Measurements from ENCODE around the gene NINL.

DNA sequence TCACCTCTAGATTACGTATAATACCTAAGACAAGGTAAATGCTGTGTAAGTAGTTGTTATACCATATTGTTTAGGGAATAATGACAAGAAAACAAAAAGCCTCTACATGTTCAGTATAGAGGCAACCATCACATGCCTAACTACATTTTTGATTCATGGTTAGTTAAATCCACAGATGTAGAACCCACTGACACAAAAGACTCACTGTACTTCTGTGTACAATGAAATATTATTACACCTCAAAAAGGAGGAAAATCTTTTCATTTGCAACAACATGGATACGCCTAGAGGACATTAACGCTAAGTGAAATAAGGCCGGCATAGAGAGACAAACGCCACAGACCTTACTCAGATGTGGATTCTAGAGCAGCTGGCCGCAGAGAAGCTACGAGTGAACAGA is 50.5 kb downstream of the NINL start:
- TF ChIP-seq, protein P1, sequence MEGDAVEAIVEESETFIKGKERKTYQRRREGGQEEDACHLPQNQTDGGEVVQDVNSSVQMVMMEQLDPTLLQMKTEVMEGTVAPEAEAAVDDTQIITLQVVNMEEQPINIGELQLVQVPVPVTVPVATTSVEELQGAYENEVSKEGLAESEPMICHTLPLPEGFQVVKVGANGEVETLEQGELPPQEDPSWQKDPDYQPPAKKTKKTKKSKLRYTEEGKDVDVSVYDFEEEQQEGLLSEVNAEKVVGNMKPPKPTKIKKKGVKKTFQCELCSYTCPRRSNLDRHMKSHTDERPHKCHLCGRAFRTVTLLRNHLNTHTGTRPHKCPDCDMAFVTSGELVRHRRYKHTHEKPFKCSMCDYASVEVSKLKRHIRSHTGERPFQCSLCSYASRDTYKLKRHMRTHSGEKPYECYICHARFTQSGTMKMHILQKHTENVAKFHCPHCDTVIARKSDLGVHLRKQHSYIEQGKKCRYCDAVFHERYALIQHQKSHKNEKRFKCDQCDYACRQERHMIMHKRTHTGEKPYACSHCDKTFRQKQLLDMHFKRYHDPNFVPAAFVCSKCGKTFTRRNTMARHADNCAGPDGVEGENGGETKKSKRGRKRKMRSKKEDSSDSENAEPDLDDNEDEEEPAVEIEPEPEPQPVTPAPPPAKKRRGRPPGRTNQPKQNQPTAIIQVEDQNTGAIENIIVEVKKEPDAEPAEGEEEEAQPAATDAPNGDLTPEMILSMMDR (IDR thresholded peaks at IDR 0.05; ENCODE audit: insufficient read depth, low read length): no peak
- TF ChIP-seq GABPA (IDR thresholded peaks at IDR 0.05; ENCODE audit: low read depth) (no peak), POLR2AphosphoS5 (IDR thresholded peaks at IDR 0.05; ENCODE audit: low read depth) (no peak)
- TF ChIP-seq, protein P2, sequence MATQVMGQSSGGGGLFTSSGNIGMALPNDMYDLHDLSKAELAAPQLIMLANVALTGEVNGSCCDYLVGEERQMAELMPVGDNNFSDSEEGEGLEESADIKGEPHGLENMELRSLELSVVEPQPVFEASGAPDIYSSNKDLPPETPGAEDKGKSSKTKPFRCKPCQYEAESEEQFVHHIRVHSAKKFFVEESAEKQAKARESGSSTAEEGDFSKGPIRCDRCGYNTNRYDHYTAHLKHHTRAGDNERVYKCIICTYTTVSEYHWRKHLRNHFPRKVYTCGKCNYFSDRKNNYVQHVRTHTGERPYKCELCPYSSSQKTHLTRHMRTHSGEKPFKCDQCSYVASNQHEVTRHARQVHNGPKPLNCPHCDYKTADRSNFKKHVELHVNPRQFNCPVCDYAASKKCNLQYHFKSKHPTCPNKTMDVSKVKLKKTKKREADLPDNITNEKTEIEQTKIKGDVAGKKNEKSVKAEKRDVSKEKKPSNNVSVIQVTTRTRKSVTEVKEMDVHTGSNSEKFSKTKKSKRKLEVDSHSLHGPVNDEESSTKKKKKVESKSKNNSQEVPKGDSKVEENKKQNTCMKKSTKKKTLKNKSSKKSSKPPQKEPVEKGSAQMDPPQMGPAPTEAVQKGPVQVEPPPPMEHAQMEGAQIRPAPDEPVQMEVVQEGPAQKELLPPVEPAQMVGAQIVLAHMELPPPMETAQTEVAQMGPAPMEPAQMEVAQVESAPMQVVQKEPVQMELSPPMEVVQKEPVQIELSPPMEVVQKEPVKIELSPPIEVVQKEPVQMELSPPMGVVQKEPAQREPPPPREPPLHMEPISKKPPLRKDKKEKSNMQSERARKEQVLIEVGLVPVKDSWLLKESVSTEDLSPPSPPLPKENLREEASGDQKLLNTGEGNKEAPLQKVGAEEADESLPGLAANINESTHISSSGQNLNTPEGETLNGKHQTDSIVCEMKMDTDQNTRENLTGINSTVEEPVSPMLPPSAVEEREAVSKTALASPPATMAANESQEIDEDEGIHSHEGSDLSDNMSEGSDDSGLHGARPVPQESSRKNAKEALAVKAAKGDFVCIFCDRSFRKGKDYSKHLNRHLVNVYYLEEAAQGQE (IDR thresholded peaks at IDR 0.05; ENCODE audit: insufficient replicate concordance, low read depth): no peak

Data from HL-60 (cell line).